Measurements from ENCODE around the gene RALGAPA2. TPM values are rescaled to one million over a fixed set of nuclear protein-coding genes. Genes with fewer than 3 reads are reported as not detected.

Gene RALGAPA2
- total RNA-seq, 4 donors from 2014 or later: 35.1 to 109 (median 59.6) TPM

DNA sequence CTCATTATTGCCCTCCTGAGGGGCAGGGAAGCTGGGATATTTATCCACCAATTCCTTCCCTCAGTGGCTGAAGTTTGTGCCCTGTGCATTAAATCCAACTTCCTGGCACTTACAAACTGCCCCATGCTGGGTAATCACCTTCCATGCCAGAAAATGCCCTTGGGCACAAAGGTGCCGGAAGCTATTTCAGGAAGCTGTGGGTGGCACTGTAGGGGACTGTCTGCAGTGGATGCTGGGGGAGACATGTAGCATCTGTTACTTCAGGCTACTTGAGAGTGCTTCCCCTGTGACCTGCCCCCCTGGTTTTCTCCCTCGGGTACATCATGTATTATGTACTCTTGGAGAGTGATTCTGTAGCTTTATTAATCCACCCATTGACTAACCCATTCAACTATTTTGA is 24.7 kb upstream of the RALGAPA2 start:
- ATAC-seq (ENCODE audit: low FRiP score): no peak
- no peak for TF ChIP-seq CTCF (IDR thresholded peaks at IDR 0.05)

GRCh38 chr20:20736303-20736702 is 23.9 kb upstream of the RALGAPA2 start:
- ATAC-seq (ENCODE audit: low FRiP score): no peak
- no peak for DNase-seq (ENCODE audit: low spot score)
- no peak for TF ChIP-seq CTCF (IDR thresholded peaks at IDR 0.05)

More for the DNA sequence above, 24.7 kb upstream of the RALGAPA2 start:
- no peak for DNase-seq (ENCODE audit: low spot score)

DNA sequence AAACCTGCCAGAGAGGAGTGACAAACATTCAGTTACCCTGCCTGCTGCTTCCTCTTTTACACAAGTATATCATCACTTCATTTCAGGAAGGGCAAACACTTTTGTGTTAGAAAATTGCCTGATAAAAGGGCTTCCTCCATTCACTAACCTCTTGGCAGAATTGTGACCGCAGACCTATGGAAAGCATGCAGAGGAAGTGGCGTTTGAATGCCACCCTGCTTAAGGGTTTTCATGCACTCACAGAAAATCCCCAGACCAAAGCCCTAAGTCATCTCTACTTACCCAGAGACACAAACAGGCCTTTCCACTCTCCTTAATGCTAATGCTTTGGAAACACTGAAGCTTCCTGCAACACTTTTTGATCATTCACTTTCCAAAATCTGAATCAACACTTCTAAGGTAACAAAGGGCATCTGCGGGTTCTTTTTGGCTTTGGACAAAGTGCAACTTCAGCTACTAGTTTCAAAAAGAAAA is 22.1 kb upstream of the RALGAPA2 start:
- ATAC-seq (ENCODE audit: low FRiP score) (no peak), DNase-seq (ENCODE audit: low spot score) (no peak)
- TF ChIP-seq CTCF (IDR thresholded peaks at IDR 0.05): no peak

DNA sequence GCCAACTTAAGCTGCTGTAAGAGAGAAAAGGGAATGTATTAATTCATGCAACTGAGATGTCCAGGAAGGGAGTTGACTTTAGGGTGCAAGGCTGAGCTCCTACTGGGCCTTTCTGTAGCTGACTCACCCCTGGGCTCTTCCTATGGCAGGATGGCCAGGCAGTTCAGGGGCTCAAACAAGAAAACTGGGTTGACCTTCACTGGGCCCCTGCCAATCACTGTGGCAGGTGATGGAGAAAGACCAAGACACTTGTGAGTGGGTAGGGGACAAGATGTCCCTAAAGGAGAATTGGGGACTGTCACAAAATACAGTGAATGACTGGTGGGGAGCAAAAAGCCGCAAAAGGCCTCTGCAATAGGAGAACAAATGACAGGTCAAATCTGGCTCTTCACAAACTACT is 21.5 kb upstream of the RALGAPA2 start:
- ATAC-seq (ENCODE audit: low FRiP score): no peak
- DNase-seq (ENCODE audit: low spot score): no peak

DNA sequence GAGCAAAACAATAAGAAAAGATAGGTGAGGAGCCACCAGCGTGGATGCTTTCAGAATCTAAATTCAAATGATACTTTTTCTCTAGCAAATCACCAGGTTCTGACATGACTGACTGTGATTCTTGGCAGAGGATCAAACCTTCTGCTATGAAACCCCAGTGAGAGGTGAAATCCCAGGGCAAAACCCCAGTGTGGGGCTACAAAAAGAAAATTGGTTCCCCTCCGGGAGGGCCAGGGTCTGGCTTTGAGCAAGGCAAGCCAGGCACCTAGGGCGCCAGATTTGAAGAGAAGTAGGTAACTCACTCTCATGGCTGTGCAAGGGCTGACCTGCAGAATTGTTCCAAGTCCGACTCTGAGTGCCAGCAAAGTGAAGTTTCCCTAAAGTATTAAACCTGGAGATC is 20.2 kb upstream of the RALGAPA2 start:
- no peak for DNase-seq (ENCODE audit: low spot score)

More for the DNA sequence above, 21.5 kb upstream of the RALGAPA2 start:
- no peak for TF ChIP-seq CTCF (IDR thresholded peaks at IDR 0.05)

DNA sequence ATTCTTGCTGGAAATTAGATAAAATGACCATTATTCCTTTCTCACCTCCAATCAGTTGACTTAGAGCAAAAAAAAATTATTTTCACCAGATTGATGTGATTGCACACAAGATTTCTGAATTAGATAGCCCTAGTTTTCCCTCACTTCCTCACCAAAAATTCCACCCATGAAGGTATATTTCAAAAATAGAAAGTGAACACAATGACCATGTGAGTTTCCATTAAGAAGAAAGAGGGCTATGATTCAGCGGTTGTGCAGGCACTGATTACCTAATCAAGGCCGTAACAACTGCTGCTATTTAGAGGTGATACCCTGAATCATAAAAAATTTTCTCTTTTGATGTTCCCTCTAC is 19.5 kb upstream of the RALGAPA2 start:
- no peak for DNase-seq (ENCODE audit: low spot score)
- TF ChIP-seq CTCF (IDR thresholded peaks at IDR 0.05): no peak

More for the DNA sequence above, 20.2 kb upstream of the RALGAPA2 start:
- TF ChIP-seq CTCF (IDR thresholded peaks at IDR 0.05): no peak
- ATAC-seq (ENCODE audit: low FRiP score): no peak

DNA sequence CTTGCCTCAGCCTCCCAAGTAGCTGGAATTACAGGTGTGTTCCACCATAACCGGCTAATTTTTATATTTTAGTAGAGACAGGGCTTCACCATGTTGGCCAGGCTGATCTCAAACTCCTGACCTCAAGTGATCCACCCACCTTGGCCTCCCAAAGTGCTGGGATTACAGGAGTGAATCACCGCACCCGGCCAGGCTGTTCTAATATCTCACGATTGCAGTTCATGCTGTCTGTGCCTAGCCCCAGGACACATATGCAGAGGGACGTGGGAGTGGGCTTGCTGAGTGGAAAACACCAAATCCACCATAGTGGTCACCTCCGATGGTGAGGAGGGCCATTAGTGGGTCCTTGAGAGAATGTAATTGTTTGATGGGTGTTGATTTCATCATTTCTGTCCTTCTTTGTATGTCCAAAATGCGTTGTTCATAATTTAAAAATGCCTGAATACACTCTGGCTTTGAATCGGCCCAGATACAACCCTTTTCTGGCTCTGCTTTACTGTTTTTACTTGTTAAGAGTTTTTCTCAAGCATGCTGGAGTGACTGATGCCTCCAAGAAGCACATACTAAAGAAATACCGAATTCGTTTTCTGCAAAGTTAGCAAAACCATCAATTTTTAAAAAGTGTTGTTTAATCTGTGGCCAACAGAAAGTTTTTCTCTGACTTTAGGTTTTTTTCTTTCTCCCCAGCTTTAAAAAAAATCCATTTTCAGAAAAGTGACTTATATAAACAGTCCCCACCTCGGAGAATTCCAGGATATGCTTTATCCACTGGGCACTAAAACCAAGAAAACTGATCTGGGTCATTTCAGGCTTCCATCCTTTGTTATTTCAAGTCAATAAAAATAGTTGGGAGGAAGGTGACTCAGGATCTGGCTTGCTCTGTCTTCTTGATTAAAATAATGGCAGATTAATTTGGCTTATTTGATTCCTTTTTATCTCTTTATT is 18.8 kb upstream of the RALGAPA2 start:
- TF ChIP-seq CTCF (IDR thresholded peaks at IDR 0.05): no peak
- ATAC-seq (ENCODE audit: low FRiP score) (peak; percentile 42), DNase-seq (ENCODE audit: low spot score) (no peak)

More for the DNA sequence above, 19.5 kb upstream of the RALGAPA2 start:
- peak; percentile 86 for ATAC-seq (ENCODE audit: low FRiP score)
